GM23248 (cell line): ENCODE measurements around the gene CYP2A6.

Experiments used
- EZH2 ChIP-seq: fragments of 200-600 bp; sonication (generic); IDR thresholded peaks from 2 replicates; pipeline ENCODE4 v1.6.1; 2018; ENCODE audit warnings: antibody characterized with exemption, mild to moderate bottlenecking; ENCODE audit not compliant: insufficient read depth, poor library complexity, severe bottlenecking
- EZH2phosphoT487 ChIP-seq: fragments of 200-600 bp; sonication (generic); IDR thresholded peaks from 2 replicates; pipeline ENCODE4 v1.6.1; 2018; ENCODE audit warnings: antibody characterized with exemption, moderate library complexity, mild to moderate bottlenecking, low read depth; ENCODE audit not compliant: insufficient read depth

DNA sequence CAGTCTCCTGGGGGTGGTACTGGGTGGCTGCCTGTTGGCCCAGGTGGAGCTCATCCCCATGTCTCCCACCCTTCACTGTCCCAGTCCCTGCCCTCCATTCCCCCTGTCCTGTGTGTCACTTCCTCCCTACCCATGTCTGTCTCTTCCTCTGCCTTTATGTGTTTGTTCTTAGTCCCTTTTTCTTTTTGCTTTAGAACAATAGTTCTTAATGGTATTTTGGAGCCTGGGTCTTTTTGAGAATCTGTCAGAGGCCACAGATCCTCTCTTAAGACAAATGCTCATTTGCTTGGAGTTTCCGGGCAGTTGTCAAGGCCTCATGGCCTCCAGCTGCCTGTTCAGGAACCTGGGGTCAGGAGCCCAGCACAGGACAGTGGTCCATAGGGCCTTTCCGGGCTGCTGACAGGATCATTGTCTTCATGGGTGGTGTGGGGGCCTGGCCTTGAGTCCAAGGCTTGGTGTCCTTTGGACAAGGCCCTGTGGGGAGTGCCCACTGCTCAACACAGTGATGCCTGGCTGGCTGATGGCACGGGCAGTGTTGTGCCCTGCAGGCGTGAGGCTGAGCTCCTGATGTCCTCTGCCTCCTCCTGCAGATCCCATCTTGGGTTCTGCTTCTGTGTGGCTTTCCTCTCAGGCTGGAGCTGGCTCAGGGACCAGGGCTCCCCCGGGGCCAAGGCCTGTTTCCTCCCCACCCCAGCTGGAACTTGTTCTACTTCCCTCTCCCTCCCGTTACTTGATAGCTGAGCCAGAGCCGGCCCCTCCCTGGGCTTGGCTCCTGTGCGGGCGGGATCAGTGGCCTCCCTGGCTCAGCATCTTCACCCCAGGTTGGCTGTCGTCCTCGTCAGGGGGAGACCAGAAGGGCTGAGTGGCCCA is 47.7 kb downstream of the CYP2A6 start:
- TF ChIP-seq EZH2 (no peak), EZH2phosphoT487 (no peak)
